HepG2 (cell line): ENCODE results near the gene RRP36. TPM values are rescaled to one million over a fixed set of nuclear protein-coding genes. Genes with fewer than 3 reads are reported as not detected.

Experiments
- DDIT3 ChIP-seq: sonication (generic); formaldehyde crosslinking; IDR thresholded peaks from 2 replicates; pipeline ENCODE4 v1.4.0; 2020; ENCODE audit warnings: mild to moderate bottlenecking, missing genetic modification reagents
- DR1 ChIP-seq: sonication (generic); formaldehyde crosslinking; IDR thresholded peaks from 2 replicates; pipeline ENCODE4 v1.8.0; 2021; ENCODE audit warnings: mild to moderate bottlenecking, missing genetic modification reagents, inconsistent platforms
- ERF ChIP-seq: IDR thresholded peaks from 2 replicates; pipeline ENCODE4 v1.6.1; 2018; ENCODE audit warnings: missing biosample characterization, missing genetic modification reagents
- FOXK2 ChIP-seq: fragments of 450-650 bp; IDR thresholded peaks from 2 replicates; pipeline ENCODE4 v1.6.1; 2016
- GABPA ChIP-seq, 2 experiments: IDR thresholded peaks; 2 replicates each; pipeline ENCODE4 v1.6.1; 2011 to 2016; ENCODE audit warnings: low read depth in 2 of 2, low read length in 1 of 2, missing biosample characterization in 1 of 2, missing genetic modification characterization in 1 of 2
- HNRNPK ChIP-seq: fragments of 200-400 bp; formaldehyde crosslinking; IDR thresholded peaks from 2 replicates; pipeline ENCODE4 v1.6.1; 2018; ENCODE audit warnings: low read length, low read depth, moderate library complexity, mild to moderate bottlenecking; ENCODE audit not compliant: poor library complexity, severe bottlenecking
- HNRNPLL ChIP-seq: fragments of 200-400 bp; formaldehyde crosslinking; IDR thresholded peaks from 2 replicates; pipeline ENCODE4 v1.6.1; 2017; ENCODE audit warnings: mild to moderate bottlenecking, low read depth, low read length; ENCODE audit not compliant: poor library complexity, severe bottlenecking
- IRF1 ChIP-seq: sonication (generic); formaldehyde crosslinking; IDR thresholded peaks from 2 replicates; pipeline ENCODE4 v1.4.0; 2020; ENCODE audit warnings: low read depth, mild to moderate bottlenecking, missing genetic modification reagents
- KDM3A ChIP-seq: IDR thresholded peaks from 2 replicates; pipeline ENCODE4 v1.6.1; 2018; ENCODE audit warnings: low read depth, missing compliant biosample characterization
- MXD1 ChIP-seq: sonication (generic); formaldehyde crosslinking; IDR thresholded peaks from 2 replicates; pipeline ENCODE4 v1.4.0; 2020; ENCODE audit warnings: mild to moderate bottlenecking, missing genetic modification reagents
- PAF1 ChIP-seq: IDR thresholded peaks from 2 replicates; pipeline ENCODE4 v1.6.1; 2016; ENCODE audit warnings: missing genetic modification reagents, missing compliant biosample characterization
- POLR2AphosphoS5 ChIP-seq: IDR thresholded peaks from 2 replicates; pipeline ENCODE4 v1.6.1; 2012; ENCODE audit warnings: low read depth, low read length
- RELA ChIP-seq: sonication (generic); formaldehyde crosslinking; IDR thresholded peaks from 2 replicates; pipeline ENCODE4 v1.4.0; 2020; ENCODE audit warnings: missing genetic modification reagents
- SMAD3 ChIP-seq: sonication (generic); formaldehyde crosslinking; IDR thresholded peaks from 2 replicates; pipeline ENCODE4 v1.4.0; 2020; ENCODE audit warnings: missing genetic modification reagents
- SNAPC4 ChIP-seq: sonication (generic); formaldehyde crosslinking; IDR thresholded peaks from 2 replicates; pipeline ENCODE4 v1.4.0; 2020; ENCODE audit warnings: mild to moderate bottlenecking, missing genetic modification reagents
- SP5 ChIP-seq: IDR thresholded peaks from 2 replicates; pipeline ENCODE4 v1.6.1; 2016; ENCODE audit warnings: low read depth, borderline replicate concordance
- TFDP2 ChIP-seq: sonication (generic); formaldehyde crosslinking; IDR thresholded peaks from 2 replicates; pipeline ENCODE4 v1.4.0; 2020; ENCODE audit warnings: missing genetic modification reagents
- THYN1 ChIP-seq: sonication (generic); formaldehyde crosslinking; IDR thresholded peaks from 2 replicates; pipeline ENCODE4 v1.8.1; 2023; ENCODE audit warnings: low read depth, mild to moderate bottlenecking, moderate library complexity, missing genetic modification reagents, borderline replicate concordance
- ZNF432 ChIP-seq: sonication (generic); formaldehyde crosslinking; IDR thresholded peaks from 2 replicates; pipeline ENCODE4 v1.5.0; 2020; ENCODE audit warnings: missing genetic modification reagents, mild to moderate bottlenecking, borderline replicate concordance
- ZNF614 ChIP-seq: IDR thresholded peaks from 2 replicates; pipeline ENCODE4 v1.6.1; 2018; ENCODE audit warnings: missing biosample characterization, missing genetic modification reagents, inconsistent platforms, borderline replicate concordance
- ZNF768 ChIP-seq: sonication (generic); formaldehyde crosslinking; IDR thresholded peaks from 2 replicates; pipeline ENCODE4 v1.4.0; 2020; ENCODE audit warnings: missing genetic modification reagents
- polyA plus RNA-seq, 8 experiments: library from polyadenylated mRNA; depleted of rRNA in 3 of 8; stranded (reverse) in 7 of 8; unstranded in 1 of 8; fragments of >200 nt; fragmentation: Illumina TruSeq in 4 of 8; extraction: Trizol in 4 of 8; gene quantifications; 2 replicates each; pipeline versions ENCODE4 v1.2.1 to v1.2.3, GENCODE V29; 2011 to 2016; ENCODE audit warnings: low read depth in 4 of 8, missing spikeins in 1 of 8, mixed read lengths in 1 of 8; ENCODE audit not compliant: insufficient read depth in 1 of 8
- total RNA-seq, 5 experiments: library from RNA; depleted of rRNA; stranded (reverse); fragments of >200 nt; fragmentation: Illumina TruSeq; extraction: Trizol; gene quantifications; 2 replicates each; pipeline ENCODE4 v1.2.3, GENCODE V29; 2016; ENCODE audit warnings: low read depth in 1 of 5

The RRP36 gene
- total and polyA plus RNA-seq, 2 of the 13 experiments (the other 11 are each of a cell fraction or from before 2014, with no cell fraction given): 29.5 to 144 TPM

- TF ChIP-seq TFDP2: peak; percentile 77
- no peak for TF ChIP-seq FOXK2
- peak; percentile 71 for TF ChIP-seq SNAPC4
- no peak for TF ChIP-seq KDM3A (CRISPR knock-in tag)
- no peak for TF ChIP-seq HNRNPK
- TF ChIP-seq ERF (CRISPR knock-in tag): peak; percentile 76; the same call in 1 of the 2 replicates
- no peak for TF ChIP-seq ZNF432 (CRISPR knock-in tag)
- peak; percentile 73 for TF ChIP-seq HNRNPLL
- TF ChIP-seq PAF1 (CRISPR knock-in tag): no peak; the same call in 1 of the 2 replicates
- TF ChIP-seq THYN1 (CRISPR knock-in tag): no peak
- peak; percentile 44 for TF ChIP-seq MXD1 (CRISPR knock-in tag)
- 0 out of 2 replicates have a peak, but pooled peaks have one; percentile 37 for TF ChIP-seq ZNF614 (CRISPR knock-in tag)
- TF ChIP-seq GABPA (IDR thresholded peaks at IDR 0.05; ENCODE audit: low read depth, low read length): peak; percentile 91
- TF ChIP-seq GABPA (CRISPR knock-in tag; IDR thresholded peaks at IDR 0.05; ENCODE audit: low read depth): peak; percentile 93
- peak; percentile 69; the same call in 1 of the 2 replicates for TF ChIP-seq SMAD3 (CRISPR knock-in tag)
- no peak for TF ChIP-seq DDIT3 (CRISPR knock-in tag)
- peak; percentile 71; the same call in 1 of the 2 replicates for TF ChIP-seq DR1 (CRISPR knock-in tag)
- peak; percentile 94 for TF ChIP-seq SP5 (CRISPR knock-in tag)
- TF ChIP-seq IRF1: no peak
- TF ChIP-seq POLR2AphosphoS5: peak; percentile 81
- TF ChIP-seq RELA (CRISPR knock-in tag): no peak
- peak; percentile 56; the same call in 1 of the 2 replicates for TF ChIP-seq ZNF768 (CRISPR knock-in tag)
These were observed at the start of gene RRP36 (continued) for GRCh38 chr6:43021270-43022047.
